ENCODE data around the gene TAF1A. TPM values are rescaled to one million over a fixed set of nuclear protein-coding genes. Genes with fewer than 3 reads are reported as not detected.

Gene TAF1A
- total and polyA plus RNA-seq, 7 donors, result 0.92 to 7.2 (median 3.3) TPM

DNA sequence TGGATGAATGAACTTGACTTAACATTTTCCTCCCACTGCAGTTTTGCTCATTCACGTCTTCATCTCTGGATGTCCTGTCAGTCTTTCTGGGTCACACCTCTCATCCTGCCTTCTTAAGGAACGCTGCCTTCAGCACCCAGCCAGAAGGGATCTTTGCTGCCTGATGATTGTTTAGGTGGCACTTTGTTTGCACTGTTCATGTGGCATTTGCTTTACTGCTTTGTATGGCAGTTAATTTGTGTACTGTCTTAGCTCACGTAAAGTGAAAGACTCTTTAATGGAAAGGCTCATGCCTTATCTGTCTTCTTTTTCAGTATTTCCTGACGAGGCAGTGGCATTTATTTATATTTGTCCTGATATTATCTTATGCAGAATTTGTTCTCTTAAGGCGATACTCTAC, 33.0 kb upstream of the TAF1A start:
- TF ChIP-seq, protein P1, sequence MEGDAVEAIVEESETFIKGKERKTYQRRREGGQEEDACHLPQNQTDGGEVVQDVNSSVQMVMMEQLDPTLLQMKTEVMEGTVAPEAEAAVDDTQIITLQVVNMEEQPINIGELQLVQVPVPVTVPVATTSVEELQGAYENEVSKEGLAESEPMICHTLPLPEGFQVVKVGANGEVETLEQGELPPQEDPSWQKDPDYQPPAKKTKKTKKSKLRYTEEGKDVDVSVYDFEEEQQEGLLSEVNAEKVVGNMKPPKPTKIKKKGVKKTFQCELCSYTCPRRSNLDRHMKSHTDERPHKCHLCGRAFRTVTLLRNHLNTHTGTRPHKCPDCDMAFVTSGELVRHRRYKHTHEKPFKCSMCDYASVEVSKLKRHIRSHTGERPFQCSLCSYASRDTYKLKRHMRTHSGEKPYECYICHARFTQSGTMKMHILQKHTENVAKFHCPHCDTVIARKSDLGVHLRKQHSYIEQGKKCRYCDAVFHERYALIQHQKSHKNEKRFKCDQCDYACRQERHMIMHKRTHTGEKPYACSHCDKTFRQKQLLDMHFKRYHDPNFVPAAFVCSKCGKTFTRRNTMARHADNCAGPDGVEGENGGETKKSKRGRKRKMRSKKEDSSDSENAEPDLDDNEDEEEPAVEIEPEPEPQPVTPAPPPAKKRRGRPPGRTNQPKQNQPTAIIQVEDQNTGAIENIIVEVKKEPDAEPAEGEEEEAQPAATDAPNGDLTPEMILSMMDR (IDR thresholded peaks at IDR 0.05), result no peak
- TF ChIP-seq POLR2AphosphoS5 (IDR thresholded peaks at IDR 0.05) (no peak), POLR2A (IDR thresholded peaks at IDR 0.05) (no peak), EP300 (IDR thresholded peaks at IDR 0.05) (no peak)
- no peaks in the 10 kb centered on the region for H3K27me3 ChIP-seq
- peaks cover 0 to 15% (median 11%) of the 10 kb centered on the region in 4 donors for H3K4me1 ChIP-seq
- H3K4me3 ChIP-seq, result no peak overlapping the region
- H3K9me3 ChIP-seq, result no peaks in the 10 kb centered on the region
- DNase-seq, result no peak
- 46 to 78% methylated on average over 5 of the region's 5 CpGs for WGBS, 2 donors
- intact Hi-C loops (cut with DNase I), result no loop called here
- H3K27ac ChIP-seq, result no peak overlapping the region
- H3K36me3 ChIP-seq, result peaks cover 6 to 63% (median 19%) of the 10 kb centered on the region in 4 donors

DNA sequence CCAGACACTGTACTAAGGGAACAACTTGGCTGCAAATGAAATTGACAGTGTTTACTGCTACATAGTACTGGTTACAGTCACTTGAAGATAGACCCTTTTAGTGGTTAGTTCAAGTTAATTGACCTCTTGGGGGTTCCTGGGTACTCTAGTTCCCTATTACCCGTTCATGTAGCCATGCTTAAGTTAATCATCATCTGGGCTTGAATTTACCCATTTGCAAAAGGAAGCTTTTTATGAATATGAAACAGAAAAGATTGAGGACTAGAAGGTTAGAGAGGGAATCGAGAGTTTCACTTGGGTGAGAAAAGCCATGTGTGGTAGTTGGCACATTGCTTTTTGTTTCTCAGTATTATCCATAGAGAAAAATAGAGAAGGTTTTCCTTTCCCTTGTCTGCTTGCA, 30.8 kb upstream of the TAF1A start:
- Histone ChIP-seq H3K9me3 (no peaks in the 10 kb centered on the region), H3K4me1 (peaks cover 0 to 20% (median 15%) of the 10 kb centered on the region in 4 donors), H3K36me3 (peaks cover 3 to 41% (median 10%) of the 10 kb centered on the region in 4 donors), H3K27ac (no peak overlapping the region), H3K27me3 (no peaks in the 10 kb centered on the region), H3K4me3 (no peak overlapping the region)
- no peak for DNase-seq
- 80 to 83% methylated on average over 2 of the region's 2 CpGs for WGBS, 2 donors
- no peak for TF ChIP-seq POLR2AphosphoS5 (IDR thresholded peaks at IDR 0.05)
- no peak for TF ChIP-seq POLR2A (IDR thresholded peaks at IDR 0.05)
- TF ChIP-seq EP300 (IDR thresholded peaks at IDR 0.05), result no peak
- TF ChIP-seq, protein P1 (IDR thresholded peaks at IDR 0.05), result no peak
- intact Hi-C loops (cut with DNase I), result no loop called here

DNA sequence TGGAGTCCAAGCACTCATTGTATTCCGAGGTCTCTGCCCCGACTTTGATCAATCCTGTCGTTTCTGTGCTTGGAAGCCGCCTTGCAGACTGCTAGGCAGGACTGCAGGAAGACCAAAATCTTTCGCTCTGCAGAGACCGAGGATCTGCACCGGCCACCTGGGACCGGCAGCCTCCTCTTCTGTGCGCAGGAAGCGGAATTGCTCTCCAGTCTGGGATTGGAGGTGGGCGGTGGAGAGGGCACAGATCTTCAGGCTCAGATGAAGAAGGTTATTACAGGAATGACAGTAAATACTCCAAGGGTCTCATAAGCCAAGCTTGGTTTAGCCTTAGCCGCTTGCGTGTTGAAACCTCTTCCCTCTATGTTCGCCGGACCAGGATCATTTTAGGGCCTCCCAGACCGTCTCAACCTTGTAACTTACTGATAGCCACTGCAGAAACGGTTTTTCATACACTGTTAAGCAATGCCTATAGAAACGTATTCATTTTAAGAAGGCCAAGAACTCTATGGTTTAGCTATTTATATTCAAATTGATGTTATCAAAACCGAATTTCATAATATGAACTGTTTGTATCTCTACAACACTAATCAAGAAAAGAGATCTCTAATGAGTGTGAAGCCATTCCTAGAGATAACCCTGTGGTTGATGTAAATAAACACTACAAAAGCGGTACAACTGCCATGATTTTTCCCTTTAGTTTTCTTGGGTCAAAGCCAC, 29.3 kb upstream of the TAF1A start:
- TF ChIP-seq POLR2AphosphoS5 (IDR thresholded peaks at IDR 0.05) (no peak), POLR2A (IDR thresholded peaks at IDR 0.05) (no peak), EP300 (IDR thresholded peaks at IDR 0.05) (no peak)
- TF ChIP-seq, protein P1 (IDR thresholded peaks at IDR 0.05), result no peak
- Histone ChIP-seq H3K27me3 (no peaks in the 10 kb centered on the region), H3K4me1 (peaks cover 0 to 20% (median 15%) of the 10 kb centered on the region in 4 donors), H3K27ac (peak overlapping the region; percentile 85 to 91 (median 88)), H3K36me3 (peaks cover 0 to 25% (median 2%) of the 10 kb centered on the region in 4 donors), H3K9me3 (no peaks in the 10 kb centered on the region), H3K4me3 (peak overlapping the region; percentile 87 to 100 (median 98))
- peak; percentile 71 for DNase-seq
- intact Hi-C loops (cut with DNase I), result loop anchor here (1.0 kb wide), 1 partner anchor 18 kb away; no protein-coding TSS in a partner anchor
- WGBS, 2 donors, result 29 to 32% methylated on average over 20 of the region's 20 CpGs

DNA sequence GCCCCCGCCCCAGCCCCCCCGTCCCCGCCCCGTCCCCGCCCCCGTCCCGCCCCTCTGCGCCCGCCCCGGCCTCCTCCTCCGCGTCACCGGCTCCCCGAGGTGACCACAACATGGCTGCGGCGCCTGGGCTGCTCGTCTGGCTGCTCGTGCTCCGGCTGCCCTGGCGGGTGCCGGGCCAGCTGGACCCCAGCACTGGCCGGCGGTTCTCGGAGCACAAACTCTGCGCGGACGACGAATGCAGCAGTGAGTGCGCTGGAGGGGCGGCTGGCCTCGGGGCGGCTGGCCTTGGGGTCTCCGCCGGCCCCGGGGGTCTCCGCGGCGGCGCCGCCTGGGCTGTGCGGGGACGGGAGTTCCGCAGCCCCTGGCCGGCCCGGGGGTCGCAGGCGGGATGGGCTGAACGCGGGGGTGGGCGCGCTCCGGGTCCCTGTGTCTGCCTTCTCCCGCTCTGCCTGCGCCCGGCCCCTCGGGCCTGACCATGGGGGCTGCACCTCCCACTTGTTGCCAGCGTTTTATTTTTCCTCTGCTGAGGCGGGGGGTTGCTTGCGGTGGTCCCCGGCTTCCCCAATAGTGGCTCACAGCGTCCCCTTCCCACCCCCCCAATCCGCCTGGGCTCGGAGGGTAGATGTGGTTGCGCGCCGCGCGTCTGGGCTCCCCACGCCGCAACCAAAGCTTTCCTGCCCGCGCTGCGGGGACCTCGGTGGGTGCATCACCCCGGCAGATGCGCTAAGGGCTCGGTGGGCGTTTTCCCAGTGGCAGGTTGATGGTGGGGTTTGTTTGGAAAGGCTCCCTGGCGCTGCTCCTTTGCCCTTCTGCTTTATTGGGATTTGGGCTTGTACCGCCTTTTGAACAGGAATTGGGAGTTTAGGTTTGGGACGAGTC, 28.5 kb upstream of the TAF1A start, which contains the start of gene MIA3:
Gene MIA3, plus strand, starts transcription at position 97 of the 879 bp plus-strand sequence. Its CDS starts 14 bp downstream, at position 111.
- intact Hi-C loops (cut with DNase I), result loop anchor here (1.0 kb wide), 1 partner anchor 19 kb away; no protein-coding TSS in a partner anchor

More for the DNA sequence above, 28.5 kb upstream of the TAF1A start, which contains the start of gene MIA3:
- peaks cover 0 to 20% (median 15%) of the 10 kb centered on the region in 4 donors for H3K4me1 ChIP-seq
- H3K27ac ChIP-seq, result peak within 1 kb of the TSS; percentile 85 to 91 (median 88)
- no peaks in the 10 kb centered on the region for H3K9me3 ChIP-seq
- whole genome bisulfite sequencing, 2 donors, result 1% methylated on average over 78 to 81 of the region's 81 CpGs
- H3K36me3 ChIP-seq, result peaks cover 0 to 18% (median 0%) of the 10 kb centered on the region in 4 donors
- peak within 1 kb of the TSS; percentile 87 to 100 (median 98) for H3K4me3 ChIP-seq
- no peaks in the 10 kb centered on the region for H3K27me3 ChIP-seq
- no peak for TF ChIP-seq POLR2A (IDR thresholded peaks at IDR 0.05)
- TF ChIP-seq POLR2AphosphoS5 (IDR thresholded peaks at IDR 0.05), result peak; percentile 42 to 93 (median 50)
- DNase-seq, result peak; percentile 67

Data from sigmoid colon (tissue), 7 donors.